Astrocyte (in vitro differentiated cells and primary cell): ENCODE measurements around the gene ASXL1.
"Not testable (repeated sequence)": the region's sequence is repeated elsewhere in the genome, so short reads cannot be mapped to it uniquely, and the experiment has no call there.

Experiments used
- CTCF ChIP-seq: IDR thresholded peaks from 2 replicates; pipeline ENCODE4 v1.5.1; 2011; ENCODE audit warnings: low read depth, mild to moderate bottlenecking, inconsistent platforms, low read length, moderate library complexity; ENCODE audit not compliant: insufficient read depth
- EZH2 ChIP-seq: IDR thresholded peaks from 2 replicates; pipeline ENCODE4 v1.6.1; 2012; ENCODE audit warnings: mild to moderate bottlenecking, low read length, inconsistent platforms; ENCODE audit not compliant: insufficient read depth

GRCh38 chr20:32323761-32324160 lies 34.4 kb upstream of the ASXL1 start:
- TF ChIP-seq CTCF, EZH2: not testable (repeated sequence)
